Activated CD8-positive, alpha-beta memory T cell treated with anti-CD3 and anti-CD28 coated beads for 36 hours (primary cell): ENCODE results near the gene KNTC1. TPM values are rescaled to one million over a fixed set of nuclear protein-coding genes. Genes with fewer than 3 reads are reported as not detected.

Source experiments
- CTCF ChIA-PET: fragments of 350-600 bp; sonication (Branson Sonifier 250); formaldehyde crosslinking; loops from one replicate; lab custom pipeline; 2021; ENCODE audit warnings: antibody characterized with exemption; lab: Charles Lee
- POLR2A ChIA-PET: fragments of 350-600 bp; sonication (Branson Sonifier 250); formaldehyde crosslinking; loops from one replicate; lab custom pipeline; 2021; ENCODE audit warnings: antibody characterized with exemption; lab: Charles Lee
- total RNA-seq, 2 experiments: library from RNA; stranded (reverse); gene quantifications; one replicate each; pipeline ENCODE4 v1.2.3, GENCODE V29; 2021

Gene KNTC1
- total RNA-seq, 2 experiments from 2014 or later = 90.7 to 97.8 TPM

GRCh38 chr12:122503783-122504590, 23.1 kb upstream of the KNTC1 start:
- ChIA-PET CTCF (interaction anchor here (1.5 kb wide), 1 partner anchor 14 kb away, joined by 4 read pairs; no protein-coding TSS in a partner anchor), POLR2A (interaction anchor here (0.6 to 0.7 kb wide), 2 partner anchors 9 to 19 kb away, joined by 3 to 4 read pairs; no protein-coding TSS in a partner anchor)

DNA sequence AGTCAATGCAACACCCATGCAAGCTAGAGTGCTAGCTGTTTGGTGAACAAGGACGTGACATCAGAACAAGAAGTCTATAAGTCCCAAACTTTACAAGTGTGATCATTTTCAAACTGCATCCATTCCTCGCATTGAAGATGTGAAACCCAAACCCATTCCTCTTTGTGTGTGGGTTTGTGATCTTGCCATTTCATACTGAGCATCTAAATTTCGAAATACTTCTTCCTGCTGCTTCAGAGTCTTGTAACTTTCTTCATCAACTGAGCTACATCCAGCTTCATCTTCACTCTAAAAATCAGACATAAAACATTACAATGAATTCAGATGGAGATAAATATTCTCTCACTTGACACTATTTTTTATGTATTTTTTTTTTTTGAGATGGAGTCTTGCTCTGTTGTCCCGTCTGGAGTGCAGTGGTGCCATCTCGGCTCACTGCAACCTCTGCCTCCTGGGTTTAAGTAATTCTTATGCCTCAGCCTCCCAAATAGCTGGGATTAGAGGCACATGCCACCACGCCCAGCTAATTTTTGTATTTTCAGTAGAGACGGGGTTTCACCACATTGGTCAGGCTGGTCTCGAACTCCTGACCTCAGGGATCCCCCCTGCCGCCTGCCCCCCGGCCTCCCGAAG, 21.5 kb upstream of the KNTC1 start:
- CTCF ChIA-PET = interaction anchor here (0.9 to 1.5 kb wide), 2 partner anchors 9 to 12 kb away, joined by 3 to 4 read pairs; no protein-coding TSS in a partner anchor
- POLR2A ChIA-PET = no interaction called here

- ChIA-PET POLR2A (interaction anchor here (0.6 kb wide), 1 partner anchor 167 kb away, joined by 3 read pairs; no protein-coding TSS in a partner anchor), CTCF (no interaction called here)
These were observed 20.6 kb upstream of the KNTC1 start for GRCh38 chr12:122506393-122506938.

GRCh38 chr12:122508163-122508562, 18.9 kb upstream of the KNTC1 start:
- ChIA-PET POLR2A (interaction anchor here (0.6 to 0.7 kb wide), 2 partner anchors 215 to 623 kb away, joined by 5 to 6 read pairs; no protein-coding TSS in a partner anchor), CTCF (interaction anchor here (1.2 kb wide), 1 partner anchor 15 kb away, joined by 3 read pairs; no protein-coding TSS in a partner anchor)

DNA sequence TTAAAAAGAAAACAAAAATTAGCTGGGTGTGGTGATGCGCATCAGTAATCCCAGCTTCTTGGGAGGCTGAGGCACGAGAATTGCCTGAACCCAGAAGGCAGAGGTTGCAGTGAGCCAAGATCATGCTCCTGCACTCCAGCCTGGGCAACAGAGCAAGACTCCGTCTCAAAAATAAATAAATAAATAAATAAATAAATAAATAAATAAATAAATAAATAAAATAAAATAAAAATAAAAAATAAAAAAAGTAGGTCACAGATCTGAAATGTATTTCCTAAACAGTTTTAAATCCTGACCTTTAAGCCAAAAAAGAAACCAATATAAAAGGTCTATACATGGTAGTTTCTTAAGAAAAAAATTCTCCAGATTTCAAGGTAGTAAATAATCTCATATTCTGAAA, 14.0 kb upstream of the KNTC1 start:
- ChIA-PET CTCF (interaction anchor here (0.6 to 1.0 kb wide), 3 partner anchors 12 to 52 kb away, joined by 4 read pairs; partner anchors contain the start of gene ZCCHC8), POLR2A (interaction anchor here (0.6 kb wide), 1 partner anchor 9 kb away, joined by 4 read pairs; no protein-coding TSS in a partner anchor)

DNA sequence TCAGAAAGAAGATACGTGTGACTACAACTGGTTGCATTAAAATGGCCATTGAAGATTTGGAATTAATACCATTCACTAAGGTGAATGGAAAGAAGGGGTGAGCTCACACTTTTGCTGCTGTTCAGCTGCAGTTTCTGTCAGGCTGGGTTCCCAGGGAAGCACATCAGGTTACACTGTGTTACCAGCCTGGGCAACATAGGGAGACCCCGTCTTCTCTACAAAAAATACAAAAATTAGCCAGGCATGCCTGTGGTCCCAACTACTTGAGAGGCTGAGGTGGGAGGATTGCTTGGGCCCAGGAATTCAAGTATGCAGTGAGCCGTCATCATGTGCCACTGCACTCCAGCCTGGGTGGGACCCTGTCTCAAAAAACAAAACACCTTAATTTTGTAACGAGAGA, 13.4 kb upstream of the KNTC1 start:
- ChIA-PET POLR2A (no interaction called here), CTCF (interaction anchor here (0.8 kb wide), 1 partner anchor 22 kb away, joined by 4 read pairs; no protein-coding TSS in a partner anchor)

DNA sequence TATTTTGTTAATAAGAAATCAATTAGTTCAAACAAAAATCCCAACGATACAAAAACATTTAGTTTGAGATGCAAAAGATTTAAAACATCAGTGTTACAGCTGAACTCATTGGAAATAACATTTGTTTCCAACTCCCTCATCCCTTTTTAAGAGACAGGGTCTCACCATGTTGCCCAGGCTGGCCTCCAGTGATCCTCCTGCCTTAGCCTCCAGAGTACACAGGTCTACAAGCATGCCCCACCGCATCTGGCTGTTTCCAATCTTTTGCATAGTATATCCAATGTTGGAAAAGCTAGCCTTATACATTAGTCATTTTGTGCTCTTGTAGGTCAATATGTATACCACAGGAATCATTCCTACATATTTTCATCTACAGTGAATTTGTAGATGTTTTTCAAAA, 11.8 kb upstream of the KNTC1 start:
- CTCF ChIA-PET = no interaction called here
- POLR2A ChIA-PET = no interaction called here

DNA sequence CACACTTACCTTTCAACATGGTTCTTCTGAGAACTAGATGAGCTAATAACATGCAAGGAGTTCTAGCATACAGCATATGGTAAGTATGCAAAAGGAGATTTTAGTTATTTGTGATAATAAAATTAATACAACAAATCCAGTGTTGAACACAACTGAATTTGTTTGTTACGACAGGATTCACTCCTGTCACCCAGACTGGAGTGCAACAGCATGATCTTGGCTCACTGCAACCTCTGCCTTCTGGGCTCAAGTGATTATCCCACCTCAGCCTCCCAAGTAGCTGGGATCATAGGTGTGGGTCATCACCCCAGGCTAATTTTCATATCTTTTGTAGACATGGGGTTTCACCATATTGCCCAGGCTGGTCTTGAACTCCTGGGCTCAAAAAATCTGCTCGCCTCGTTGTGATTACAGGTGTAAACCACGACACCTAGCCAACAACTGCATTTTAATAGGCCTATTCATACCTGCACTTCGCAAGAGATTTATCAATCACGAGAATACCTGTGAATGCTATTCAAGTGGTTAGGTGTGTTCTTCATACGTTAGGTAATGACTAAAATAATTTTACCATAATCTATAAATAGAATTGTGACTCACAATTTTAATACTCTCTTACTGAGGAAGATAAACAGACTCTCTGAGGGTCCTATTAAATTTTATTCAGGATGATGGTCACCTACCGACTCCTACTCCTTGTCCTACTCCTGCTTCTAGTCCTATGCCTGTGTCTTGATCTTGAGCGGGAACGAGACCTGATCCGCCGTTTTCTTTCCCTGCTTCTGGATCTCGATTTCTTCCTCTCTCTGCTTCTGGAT, 10.3 kb upstream of the KNTC1 start:
- ChIA-PET POLR2A (interaction anchor here (0.8 kb wide), 1 partner anchor 16 kb away, joined by 3 read pairs; the partner anchor contains the start of gene ZCCHC8), CTCF (interaction anchor here (1.1 kb wide), 1 partner anchor 12 kb away, joined by 4 read pairs; no protein-coding TSS in a partner anchor)

DNA sequence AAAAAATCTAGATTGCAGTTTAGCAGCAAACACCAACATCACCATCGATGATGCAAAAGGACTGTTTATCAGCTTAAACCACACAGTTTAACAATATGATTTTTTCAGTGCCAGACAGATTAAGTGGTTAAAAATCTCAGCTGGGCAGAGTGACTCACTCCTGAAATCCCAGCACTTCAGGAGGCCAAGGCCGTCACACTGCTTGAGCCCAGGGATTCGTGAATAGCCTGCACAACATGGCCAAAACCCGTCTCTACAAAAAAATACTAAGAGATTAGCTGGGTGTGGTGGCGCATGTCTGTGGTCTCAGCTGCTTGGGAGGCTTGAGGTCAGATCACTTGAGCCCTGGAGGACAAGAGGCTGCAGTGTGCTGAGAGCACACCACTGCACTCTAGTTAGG, 9.2 kb upstream of the KNTC1 start:
- POLR2A ChIA-PET = no interaction called here
- CTCF ChIA-PET = interaction anchor here (0.6 to 1.1 kb wide), 2 partner anchors 13 to 106 kb away, joined by 4 to 5 read pairs; no protein-coding TSS in a partner anchor

DNA sequence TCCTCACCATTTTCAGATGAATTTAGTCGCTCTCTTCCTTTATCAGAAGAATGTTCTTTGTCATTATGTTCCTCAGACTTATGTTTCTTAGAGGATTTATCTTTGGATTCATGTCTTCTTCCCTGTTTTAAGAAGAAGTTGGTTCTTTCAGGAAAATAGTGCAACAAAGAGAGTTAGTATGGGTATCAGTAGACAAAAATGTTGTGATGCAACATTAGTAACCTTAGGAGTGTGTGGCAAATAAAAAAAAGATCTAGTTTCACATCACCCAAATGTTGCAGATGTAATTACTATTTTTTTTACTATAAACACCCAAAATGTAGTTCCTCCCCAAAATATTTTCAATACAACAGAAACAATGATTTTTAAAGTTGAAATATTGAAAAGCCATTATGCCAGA, 8.1 kb upstream of the KNTC1 start:
- CTCF ChIA-PET = interaction anchor here (0.6 kb wide), 1 partner anchor 23 kb away, joined by 5 read pairs; no protein-coding TSS in a partner anchor

GRCh38 chr12:122519418-122519817, 7.6 kb upstream of the KNTC1 start:
- CTCF ChIA-PET = no interaction called here
- POLR2A ChIA-PET = interaction anchor here (0.6 to 1.0 kb wide), 2 partner anchors 18 to 104 kb away, joined by 3 read pairs; no protein-coding TSS in a partner anchor

More for the DNA sequence above, 8.1 kb upstream of the KNTC1 start:
- POLR2A ChIA-PET = no interaction called here

DNA sequence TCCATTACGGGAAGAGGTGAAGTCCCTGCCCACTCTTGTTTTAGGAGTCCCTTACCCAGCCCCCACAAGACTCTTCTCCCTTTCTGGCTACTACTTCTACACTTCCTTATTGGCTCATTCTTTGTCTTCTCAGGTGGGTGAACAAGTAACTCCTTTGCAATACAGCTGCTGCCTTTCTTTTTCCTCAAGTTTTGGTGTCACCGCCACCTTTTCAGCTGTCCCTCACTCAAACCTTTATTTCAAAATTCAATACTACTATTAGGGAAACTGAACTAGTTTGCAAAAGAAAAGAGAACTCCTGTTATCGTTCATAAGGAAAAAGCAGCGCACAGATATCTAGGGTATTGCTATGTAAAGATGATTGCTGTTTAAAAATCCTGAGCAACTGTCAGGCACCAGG, 6.4 kb upstream of the KNTC1 start:
- ChIA-PET POLR2A (interaction anchor here (0.7 to 1.0 kb wide), 3 partner anchors 19 to 254 kb away, joined by 3 to 5 read pairs (median 3); partner anchors contain the start of gene ZCCHC8), CTCF (no interaction called here)

DNA sequence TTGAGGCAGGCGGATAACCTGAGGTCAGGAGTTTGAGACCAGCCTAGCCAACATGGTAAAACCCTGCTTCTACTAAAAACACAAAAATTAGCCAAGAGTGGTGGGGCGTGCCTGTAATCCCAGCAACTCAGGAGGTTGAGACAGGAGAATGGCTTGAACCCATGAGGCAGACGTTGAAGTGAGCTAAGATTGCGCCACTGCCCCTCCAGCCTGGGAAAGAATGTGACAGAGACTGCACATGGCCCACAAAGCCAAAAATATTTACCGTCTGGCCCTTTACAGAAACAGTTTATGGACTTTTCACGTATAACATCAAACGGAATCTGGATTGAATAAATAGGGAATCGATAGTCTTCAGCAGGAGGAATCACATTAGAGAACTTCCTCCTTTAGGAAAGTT, 3.8 kb upstream of the KNTC1 start:
- ChIA-PET POLR2A (interaction anchor here (0.8 kb wide), 1 partner anchor 19 kb away, joined by 3 read pairs; no protein-coding TSS in a partner anchor), CTCF (interaction anchor here (1.2 kb wide), 1 partner anchor 15 kb away, joined by 3 read pairs; no protein-coding TSS in a partner anchor)

DNA sequence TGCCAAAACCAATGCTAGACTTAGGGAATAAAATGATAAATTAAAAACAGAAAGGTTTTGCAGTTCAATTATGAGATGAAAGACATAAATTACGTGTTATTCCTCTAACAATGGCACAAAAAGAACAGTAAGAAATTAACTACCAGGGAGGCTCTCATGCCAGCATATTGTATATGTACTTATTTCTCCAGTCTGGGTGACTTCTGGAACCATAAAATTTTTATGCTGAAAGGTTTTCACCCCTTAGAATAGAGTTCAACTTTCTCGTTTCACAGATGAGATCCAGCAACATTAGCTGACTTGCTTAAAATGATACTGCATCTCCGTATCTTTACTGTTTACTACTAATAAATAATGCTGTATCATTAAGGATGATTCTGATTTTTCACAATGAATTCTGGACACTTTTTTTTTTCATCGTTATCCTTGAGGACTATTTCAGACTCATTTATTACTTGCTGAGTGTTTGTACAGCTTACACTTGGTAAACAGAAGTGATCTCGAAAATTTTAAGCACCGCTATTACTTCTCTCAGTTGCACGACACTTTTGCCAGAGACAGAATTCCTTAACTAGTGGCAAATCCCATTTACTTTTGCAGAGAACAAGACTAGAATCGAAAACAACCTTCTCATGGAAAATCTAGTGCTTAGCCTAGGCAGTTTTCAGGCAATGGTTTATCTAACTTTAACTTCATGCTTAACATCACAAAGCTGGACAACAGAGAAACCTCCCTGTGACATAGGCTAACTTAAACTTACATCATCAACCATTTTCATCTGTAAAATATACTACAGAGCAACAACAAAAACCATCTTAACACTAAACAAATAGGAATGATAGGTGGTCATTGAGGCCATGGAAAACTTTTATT, 3.0 kb upstream of the KNTC1 start:
- ChIA-PET CTCF (interaction anchor here (0.6 to 1.2 kb wide), 2 partner anchors 16 kb away, joined by 3 read pairs; no protein-coding TSS in a partner anchor), POLR2A (interaction anchor here (0.8 kb wide), 1 partner anchor 20 kb away, joined by 3 read pairs; no protein-coding TSS in a partner anchor)

GRCh38 chr12:122527478-122527944, 462 bp downstream of the KNTC1 start:
- ChIA-PET POLR2A (interaction anchor here (0.6 to 4.2 kb wide), 6 partner anchors 19 to 301 kb away, joined by 3 to 48 read pairs (median 4); partner anchors contain the start of gene ZCCHC8), CTCF (interaction anchor here (2.3 kb wide), 1 partner anchor 26 kb away, joined by 10 read pairs; the partner anchor contains the start of gene ZCCHC8)

GRCh38 chr12:122528582-122528981, 1.5 kb downstream of the KNTC1 start:
- POLR2A ChIA-PET = interaction anchor here (1.1 to 4.2 kb wide), 2 partner anchors 26 to 29 kb away, joined by 4 to 48 read pairs; partner anchors contain the start of gene ZCCHC8
- CTCF ChIA-PET = no interaction called here

DNA sequence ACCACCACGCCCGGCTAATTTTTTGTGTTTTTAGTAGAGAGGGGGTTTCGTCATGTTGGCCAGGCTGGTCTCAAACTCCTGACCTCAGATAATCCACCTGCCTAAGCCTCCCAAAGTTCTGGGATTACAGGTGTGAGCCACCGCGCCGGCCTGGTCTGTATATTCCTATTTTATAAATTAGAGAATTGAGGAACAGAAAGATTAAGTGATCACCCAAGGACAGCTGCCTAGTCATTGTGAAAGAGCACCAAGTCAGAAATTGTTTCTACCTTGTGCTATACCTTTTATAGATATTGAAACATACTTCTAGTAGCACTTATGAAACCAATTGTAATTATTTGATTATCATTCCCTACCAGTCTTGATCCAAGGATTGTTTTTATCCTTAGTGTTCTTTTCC, 1.9 kb downstream of the KNTC1 start:
- ChIA-PET CTCF (no interaction called here), POLR2A (no interaction called here)
